CD4-positive, alpha-beta T cell treated with Interleukin-12 subunit alpha and Interleukin-12 subunit beta, for 1 hour (primary cell): Measurements from ENCODE around the gene PTPN7.

Experiments used
- DNase-seq: peaks from one replicate; pipeline ENCODE4 v3.0.0-alpha.2; 2020

Gene PTPN7

DNA sequence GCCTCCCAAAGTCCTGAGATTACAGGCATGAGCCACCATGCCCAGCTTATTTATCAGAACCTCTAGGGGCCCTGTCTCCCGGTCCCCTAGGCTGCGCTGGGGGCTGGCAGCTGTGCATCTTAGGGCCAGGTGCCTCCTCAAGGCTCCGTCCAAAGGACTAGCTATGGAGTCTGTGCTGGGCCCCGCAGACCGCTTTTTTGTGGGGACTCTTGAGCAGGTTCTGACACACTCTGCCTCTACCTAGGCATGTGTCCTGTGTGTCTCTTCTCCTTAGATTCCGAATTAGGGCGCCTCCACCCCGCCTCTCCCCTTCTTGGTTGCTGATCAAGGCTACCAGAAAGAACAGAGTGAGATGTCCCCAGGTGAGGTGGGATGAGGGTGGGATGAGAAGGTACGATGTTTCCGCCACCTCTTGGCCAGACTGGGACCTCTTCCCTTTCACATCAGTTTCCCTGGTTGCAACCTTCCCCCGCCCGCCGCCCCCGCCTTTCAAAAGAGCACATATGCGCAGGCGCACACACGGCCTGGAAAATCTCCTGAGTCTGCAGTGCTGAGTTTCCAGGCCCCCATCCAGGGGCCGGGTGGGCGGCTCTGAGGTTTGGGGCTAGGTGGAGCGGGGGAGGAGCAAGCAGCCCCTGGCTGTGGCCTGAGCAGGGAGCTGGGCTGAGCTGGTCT, 5.0 kb upstream of the PTPN7 start:
- no peak for DNase-seq

DNA sequence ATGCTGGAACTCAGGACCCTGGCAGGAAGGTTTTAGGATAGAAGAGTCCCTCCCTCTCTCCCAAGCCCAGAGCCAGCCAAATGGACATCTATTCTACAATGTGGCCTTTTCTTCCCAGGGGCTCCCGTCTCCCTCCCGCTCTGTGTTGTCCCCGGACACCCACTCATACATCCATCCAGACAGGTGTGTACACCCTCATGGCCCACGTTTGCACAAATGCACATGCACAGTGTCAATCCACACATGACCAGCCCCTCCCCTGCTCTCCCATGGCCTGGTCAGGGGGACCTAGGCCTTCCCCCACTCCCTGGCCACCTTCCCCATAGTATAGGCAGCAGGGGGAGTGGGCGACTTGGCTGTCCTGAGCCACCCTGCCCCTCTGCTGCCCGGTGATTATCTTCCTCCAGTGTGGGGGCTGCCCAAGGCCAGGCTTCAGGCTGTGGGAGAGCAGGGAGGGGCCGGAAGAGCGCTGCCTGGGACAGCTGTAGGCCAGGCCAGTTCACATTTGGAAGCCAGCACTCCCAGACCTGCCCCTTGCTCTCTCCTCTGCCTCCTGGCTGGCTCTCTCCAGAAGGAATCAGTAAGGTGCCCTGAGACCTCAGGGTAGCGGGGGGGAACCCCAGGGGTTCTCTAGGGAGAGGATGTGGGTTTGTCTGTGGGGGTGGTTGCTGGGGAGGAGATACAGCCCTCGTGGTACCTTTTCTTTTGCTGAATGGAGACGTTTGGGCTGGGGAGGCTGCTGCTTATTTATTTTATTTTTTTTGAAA, 4.1 kb upstream of the PTPN7 start:
- peak; percentile 83 for DNase-seq

DNA sequence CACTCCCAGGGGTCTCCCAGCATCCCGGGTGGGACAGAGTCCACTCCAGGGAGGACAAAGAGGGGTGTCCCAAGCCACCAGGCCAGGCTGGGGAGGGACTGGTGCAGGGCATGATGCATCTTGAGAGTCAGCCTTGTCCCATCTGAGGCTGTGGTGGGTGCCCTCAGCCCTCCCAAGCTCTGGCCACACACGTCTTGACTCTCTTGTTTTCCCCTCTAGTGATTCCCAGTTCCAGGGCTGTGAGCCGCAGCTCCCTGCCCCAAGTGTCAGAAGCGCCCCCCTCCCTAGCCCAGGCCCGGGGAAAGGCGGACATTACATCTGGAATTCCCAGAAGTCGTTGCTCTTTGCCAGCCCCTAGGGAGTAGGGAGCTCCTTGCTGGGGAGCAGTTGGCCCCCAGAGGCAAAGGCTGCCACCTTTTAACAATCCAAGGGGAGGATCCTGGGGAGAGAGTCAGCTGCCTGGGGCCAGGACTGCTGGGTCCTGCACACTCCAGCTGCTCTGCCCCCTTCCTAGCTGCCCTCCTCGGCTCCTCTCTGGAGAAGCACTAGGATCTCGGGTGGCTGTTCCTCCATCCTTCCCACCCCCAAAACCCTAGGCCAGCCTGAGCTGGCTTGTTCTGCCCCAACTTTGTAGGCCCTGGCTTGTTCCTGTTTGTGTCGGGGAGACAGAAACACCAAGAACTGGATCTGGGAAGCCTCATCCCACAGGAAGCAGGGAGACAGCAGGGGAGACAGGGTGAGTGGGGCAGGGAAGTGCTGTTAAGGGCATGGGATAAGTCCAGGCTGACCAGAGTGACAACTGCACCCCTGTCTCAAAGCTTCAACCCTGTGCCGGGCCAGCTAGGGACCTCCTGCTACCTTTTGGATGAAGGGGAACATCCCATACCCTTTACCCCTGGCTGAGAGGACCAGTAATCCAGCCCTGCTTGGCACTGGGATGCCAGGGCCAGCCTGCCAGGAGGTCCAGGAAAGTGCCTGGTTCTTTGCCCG, 3.2 kb upstream of the PTPN7 start:
- no peak for DNase-seq

DNA sequence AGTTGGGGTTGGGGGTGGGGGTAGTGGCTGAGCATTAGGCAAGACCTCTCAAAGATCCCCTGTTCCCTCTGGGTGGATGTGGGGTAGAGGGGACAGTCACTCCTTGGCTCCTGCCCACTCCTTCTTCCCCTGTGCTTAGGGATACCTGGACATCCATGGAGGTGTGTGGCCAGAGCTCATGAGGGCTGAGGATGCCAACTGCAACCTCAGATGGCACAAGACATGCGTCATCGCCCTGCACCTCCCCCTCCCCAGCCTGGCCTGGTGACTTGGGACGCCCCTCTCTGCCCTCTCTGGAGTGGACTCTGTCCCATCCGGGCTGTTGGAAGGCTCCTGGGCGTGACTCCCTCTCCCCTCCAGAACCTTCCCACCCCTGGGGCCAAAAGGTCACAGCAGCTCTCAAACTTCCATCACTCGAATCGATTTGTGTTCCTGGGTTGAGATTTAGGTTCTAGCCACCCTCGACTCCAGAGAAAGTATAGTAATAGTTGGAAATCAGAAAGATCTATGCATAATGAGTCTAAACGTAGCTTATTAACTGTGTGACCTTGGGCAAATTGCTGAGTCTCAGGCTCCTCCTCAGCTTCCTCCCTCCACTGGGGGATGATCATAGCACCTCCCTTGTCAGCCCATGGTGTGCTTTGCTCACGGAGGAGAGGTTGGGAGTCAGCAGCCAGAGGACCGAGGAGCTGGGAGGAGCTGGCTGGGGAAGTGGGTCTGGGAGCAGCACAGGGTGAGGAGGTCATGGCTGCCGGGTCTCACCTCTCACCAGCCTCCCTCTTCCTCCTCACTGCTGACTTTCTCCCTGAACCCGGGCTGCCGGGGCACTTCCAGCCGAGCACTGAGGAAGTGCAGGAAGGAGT, 2.2 kb upstream of the PTPN7 start:
- DNase-seq = peak; percentile 41

DNA sequence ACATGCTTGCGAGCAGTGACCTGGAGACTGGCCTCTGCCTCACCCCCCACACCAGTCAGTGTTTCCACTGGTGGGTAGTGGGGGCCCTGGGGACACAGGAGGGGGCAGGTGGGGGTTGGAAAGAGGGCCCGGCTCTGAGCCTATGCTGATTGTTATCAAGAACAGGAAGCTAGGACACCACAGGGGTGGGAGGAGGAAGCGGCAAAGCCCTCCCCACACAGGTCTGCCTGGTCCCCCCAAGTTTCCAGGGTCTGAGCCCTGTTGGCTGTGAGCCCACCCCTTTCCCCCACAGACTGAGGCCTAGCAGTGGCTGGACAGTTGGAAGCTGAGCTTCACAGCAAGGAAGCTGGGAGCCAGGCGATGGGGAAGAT, 1.6 kb upstream of the PTPN7 start:
- DNase-seq = peak; percentile 60

DNA sequence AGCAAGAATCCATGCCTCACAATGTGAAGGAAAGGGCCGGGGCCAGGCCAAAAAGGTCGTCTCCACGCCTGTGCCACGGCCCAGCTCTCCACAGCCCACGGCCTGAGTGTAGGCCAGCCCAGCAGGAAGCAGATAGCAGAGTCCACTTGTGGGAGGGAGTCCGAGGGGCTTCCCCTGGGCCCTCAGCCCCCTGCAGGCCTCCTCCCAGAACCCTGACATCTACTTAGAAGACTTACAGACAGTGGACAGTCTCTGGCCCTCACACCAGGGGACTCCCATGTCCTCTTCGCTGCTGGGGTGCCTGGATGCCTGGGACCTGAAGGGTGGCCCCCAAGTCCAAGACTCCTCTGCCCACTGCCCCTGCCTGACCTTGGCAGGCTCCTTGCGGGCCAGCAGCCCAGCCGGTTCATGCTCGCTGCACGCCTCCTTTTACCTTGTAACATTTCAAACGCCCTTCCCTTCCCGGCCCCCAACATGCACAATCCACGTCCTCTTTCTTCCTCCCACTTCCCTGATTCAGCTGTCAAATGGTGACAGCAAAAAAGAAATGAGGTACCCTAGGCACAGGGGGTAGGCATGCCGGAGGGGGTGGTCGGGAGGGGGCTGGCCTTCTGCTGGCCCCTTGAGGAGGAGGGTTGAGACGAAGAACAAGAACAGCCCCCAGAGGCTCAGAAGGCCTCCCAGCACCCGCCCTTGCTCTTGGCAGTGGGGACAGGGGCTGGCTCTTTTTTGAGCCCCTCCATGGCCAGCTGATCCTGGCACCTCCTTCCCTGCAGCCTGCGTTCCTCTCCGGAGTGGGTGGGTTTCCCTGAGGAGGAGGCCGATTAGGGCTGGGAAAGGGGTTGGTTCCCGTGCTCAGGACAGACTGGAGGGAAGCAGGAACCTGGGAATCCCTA, 997 bp upstream of the PTPN7 start:
- DNase-seq = no peak

DNA sequence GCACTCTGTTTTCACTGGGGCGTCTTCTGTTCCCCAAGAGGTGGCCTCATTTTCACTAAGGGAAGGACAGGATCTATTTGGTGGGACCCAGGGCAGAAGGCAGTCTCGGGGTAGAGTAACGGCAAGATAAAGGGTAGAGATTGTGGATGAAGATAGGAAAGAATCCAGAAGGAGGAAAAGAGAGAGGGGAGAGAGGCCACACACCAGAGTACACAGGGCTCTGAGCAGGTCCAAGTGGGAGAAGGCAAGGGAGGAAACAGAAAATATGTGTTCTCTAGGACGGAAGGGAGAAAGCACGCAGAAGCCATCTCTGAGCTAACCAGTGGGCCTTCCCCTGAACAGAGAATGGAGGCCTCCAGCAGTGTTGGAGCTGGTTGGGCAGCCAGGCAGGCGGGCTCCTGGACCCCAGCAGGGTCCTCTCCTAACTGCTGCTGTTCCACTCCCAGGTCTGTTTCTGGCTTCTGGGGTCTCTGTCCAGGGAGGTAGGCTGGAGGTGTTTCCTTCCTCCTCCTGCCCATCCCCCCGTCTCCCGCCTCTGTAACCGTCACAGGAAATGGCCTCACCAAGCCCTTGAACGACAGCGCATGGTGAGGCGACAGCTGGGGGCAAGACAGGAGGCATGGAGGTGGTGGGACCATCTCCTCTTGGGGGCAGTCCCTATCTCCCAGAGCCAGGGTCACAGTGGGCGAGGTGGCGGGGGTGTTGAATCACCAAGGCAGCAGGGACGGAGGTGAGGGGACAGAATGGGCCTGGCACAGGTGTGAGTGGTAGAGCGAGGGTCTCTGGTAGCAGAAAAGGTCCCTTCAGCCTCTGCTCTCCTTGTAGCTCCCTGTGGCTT, 649 bp downstream of the PTPN7 start:
- peak; percentile 64 for DNase-seq

DNA sequence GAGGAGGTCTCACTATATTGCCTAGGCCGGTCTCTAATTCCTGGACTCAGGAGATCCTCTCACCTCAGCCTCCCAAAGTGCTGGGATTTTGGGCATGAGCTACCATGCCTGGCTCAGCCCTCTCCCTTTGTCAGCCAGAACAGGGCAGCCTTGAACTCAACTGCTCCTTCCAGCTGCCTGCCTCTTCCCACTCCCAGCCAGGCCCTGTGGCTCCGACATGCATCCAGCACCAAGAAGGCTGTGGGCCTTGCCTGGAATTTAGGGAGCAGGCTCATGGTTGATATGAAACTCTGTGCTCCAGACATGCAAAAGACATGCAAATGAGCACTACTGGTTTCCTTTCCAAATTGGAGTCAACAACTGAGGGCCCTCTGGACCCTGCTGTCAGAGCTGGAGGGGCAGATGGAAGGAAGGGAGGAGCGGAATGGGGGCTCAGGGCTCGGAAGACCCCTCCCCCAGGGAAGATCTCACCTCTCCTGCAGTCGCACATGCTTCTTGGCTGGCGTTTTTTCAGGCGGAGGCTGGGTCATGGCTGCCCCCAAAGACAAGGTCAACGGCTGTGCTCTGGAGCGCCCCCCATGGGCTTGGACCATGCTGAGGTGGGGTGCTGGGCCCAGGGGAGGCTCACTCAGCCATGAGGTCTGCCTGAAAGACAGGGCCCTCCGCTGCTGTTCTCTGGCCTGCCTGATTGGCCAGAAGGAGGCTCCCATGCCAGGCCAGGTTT, 1.4 kb downstream of the PTPN7 start:
- no peak for DNase-seq

DNA sequence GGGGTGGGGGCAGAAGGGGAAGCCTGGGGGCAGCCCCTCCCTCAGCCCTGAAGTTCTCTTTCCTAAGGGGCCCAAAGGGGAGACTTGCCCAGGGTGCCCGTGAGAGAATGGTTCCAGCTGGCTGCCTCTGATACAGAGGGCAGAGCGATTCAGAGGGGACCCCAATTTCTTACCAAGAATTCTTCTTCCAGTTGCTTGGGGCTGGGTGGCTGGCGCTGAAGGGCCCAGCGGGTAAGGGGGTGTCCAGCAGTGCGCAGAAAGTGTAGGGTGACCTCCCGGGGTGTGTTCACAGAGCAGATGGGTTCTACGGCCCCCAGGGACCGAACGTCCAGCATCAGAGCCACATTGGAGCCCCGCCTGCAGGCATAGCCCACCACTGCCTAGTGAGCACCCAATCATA, 2.5 kb downstream of the PTPN7 start:
- no peak for DNase-seq

DNA sequence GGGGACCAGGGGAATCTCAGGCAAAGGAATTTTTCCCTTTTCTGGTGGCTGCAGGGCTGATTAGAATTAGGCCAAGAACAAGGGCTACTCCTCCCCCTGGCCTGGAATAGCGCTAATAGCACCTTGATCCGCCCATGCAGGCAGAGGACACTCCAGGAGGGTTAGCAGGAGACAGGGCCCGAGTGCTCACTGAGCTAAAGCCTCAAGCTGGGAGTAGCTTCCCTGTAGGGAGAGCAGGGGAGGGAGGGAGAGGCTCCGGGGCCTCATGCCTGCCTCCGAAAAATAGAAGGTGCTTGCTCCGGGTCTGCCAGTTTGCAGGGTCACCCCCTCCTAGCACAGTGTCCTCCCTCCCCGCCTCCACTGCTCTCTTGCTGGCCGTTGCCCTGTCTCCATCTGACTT, 3.8 kb downstream of the PTPN7 start:
- no peak for DNase-seq

DNA sequence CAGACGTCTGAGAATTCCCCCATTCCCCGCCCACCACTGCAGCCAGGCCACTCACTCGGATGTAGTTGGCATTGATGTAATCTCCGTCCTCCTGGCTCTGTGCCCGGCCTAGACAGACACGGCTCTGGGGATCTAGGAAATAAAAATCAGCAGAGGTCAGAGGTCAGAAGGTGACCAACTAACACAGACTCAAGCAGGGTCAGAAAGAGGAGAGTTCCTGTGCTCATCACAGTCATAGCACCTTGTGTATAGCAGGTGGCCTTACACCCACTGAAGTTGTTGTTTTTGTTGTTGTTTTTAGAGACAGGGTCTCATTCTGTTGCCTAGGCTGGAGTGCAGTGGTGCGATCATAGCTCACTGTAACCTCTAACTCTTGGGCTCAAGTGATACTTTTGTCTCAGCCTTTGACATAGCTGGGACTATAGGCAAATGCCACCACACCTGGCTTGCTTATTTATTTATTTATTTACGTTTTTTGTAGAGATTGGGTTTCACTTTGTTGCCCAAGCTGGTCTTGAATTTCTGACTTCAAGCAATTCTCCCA, 4.9 kb downstream of the PTPN7 start:
- DNase-seq = no peak

DNA sequence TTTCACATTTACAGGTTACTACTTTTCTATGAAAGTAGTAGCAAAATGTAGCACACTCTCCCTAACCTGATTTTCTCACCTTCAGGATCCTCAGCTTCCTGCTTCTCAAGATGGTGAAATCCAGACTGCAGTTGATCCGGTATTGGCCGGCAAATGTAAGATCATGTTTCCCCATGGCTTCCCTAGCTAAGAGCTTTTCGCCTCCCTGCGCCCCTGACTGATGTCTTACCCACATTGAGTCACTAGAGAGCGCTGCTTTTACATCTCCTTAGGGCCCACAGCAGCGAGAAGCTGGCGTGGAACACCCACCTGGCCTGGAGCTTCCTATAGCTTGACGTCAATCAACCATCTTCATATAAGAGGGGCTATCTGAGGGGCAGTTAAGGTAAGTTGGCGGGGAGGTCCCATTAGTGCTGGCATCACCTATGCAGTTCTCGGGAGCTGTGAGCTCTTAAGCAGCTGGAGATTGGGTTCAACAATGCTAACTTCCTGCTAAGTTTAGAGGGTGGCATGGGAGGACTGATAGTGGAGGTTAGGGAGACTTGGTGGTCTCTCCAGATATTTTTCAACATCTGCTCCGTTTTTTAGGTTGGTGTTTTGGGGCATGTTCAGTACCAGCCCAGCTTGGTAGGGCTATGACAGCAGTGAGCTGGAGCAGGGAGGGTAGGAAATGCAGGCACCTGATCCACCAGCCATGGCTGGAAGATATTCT, 5.5 kb downstream of the PTPN7 start:
- DNase-seq = peak; percentile 72

DNA sequence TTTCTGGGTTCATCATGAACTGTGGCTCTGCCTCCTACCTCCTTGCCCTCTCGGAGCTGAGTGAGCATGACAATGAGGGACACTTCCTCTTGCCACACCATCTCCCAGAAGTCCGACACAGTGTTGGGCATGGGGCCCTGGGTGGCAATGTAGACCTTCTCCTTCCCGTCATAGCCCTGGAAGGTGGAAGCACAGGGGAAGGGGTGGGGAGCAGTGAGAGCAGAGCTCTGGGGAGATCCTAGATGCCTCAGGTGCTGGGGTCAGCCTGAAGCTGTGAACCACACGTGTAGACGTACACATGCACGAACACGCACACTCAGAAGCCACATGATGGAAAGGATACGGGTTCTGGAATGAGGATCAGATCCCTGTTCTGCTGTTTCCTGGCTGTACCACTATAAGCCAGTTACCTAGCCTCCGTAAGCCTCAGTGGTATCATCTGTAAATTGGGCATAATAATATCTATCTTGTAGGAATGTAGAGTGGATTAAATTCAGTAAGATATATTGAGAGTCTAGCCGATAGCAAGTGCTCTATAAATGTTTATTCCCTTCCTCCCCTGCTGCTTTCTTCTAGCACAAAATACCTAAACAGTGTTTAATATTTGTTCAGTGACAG, 6.1 kb downstream of the PTPN7 start:
- no peak for DNase-seq

DNA sequence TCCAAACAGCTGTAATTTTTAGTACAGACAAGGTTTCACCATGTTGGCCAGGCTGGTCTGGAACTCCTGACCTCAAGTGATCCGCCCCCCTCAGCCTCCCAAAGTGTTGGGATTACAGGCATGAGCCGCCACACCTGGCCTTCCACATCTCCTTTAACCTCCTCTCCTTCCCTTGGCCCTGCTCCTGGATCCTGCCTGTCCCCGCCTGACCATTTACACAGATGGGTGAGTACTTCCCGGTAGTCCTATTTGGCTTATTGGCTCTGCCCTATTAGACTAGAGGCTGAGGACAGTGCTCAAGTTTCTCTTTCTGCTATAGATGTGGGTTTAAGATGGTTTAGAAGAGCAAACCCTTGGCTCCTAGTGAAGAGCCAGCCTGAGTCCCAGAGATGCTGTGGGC, 7.1 kb downstream of the PTPN7 start:
- no peak for DNase-seq

DNA sequence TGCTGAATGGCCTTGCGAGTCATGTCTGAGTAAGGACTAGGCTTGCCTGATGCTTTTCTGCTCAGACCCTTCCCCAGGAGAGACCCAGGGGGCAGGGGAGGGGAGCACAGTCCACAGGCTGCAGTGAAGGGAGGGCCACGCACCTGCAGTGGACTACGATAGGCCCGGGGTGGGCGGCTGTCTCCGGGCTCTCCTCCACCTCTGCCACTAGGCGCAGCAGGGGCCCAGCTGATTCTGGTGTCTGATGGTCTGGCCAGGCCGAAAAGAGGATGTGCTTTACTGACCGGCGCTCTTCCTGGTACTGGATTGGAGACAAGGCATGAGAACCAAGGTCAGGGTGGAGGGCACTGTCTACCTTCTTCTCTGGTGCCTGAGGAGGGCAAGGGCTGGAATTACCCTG, 8.0 kb downstream of the PTPN7 start:
- no peak for DNase-seq

DNA sequence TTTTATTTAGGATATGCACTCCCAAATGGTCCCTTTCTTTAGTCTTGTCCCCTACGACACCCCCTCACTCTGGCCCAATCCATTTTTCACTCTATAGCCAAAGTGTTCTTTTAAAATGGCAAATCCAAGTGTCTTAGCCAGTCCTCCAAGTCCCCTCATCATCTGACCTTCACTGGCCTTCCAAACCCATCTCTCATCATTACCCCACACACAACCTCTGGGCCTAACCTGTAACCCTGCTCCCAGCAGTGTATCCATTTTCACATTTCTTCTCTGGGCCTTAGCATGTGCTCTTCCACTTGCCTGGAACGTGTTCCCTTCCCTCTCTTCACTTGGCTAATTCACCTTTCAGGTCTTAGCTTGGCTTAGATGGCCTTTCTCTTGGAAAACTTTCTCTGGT, 9.4 kb downstream of the PTPN7 start:
- no peak for DNase-seq

DNA sequence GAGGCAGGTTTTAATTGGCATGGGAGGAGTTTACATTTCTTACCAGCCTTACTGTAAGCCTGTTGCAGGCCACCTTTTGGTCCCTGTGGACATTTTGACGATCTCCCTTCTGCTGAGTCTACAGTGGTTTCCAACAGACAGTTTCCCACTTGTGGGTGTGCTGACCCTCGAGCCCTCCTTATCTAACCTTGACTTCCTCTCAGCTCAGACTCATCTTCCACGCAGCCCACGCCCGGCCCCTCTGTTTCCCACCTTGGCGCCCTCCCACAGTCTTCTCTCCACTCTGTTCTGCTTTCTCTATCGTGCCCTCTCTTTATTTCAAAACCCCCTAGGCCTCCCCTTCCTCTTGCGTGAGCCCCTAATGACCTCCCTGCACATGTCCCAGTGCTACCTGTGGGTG, 9.8 kb downstream of the PTPN7 start:
- DNase-seq = no peak

DNA sequence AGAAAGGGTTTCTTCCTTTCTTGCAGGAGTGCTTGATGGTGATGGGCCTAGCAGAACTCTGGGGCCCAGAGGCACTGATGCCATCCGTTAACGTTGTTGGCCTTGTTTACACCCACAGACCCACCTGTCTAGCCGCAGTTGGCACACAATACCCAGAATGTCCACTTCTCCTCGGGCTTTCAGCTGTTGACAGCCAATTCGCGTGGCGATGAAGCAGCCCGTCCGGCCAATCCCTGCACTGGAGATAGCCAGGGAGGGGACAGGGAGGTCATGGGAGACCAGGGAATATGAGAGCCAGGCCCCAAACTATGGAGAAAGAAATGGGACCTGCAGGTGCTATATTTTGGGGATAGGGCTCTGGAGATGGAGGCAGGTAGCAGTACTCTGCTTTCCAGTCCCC, 10.2 kb downstream of the PTPN7 start:
- no peak for DNase-seq
